Transverse colon (tissue), 4 donors: ENCODE results near the gene L3MBTL4. TPM values are rescaled to one million over a fixed set of nuclear protein-coding genes. Genes with fewer than 3 reads are reported as not detected.

ENCODE experiments used
- DNase-seq: peaks from one replicate; pipeline ENCODE4 v3.0.0-alpha.2; 2019
- H3K27ac ChIP-seq, 4 donors: fragments of 200-600 bp; sonication (generic); 2 replicates each; pipeline ENCODE4 v1.5.1; 2016 to 2018; ENCODE audit warnings: inconsistent platforms in 4 of 4
- H3K27me3 ChIP-seq: fragments of 200-600 bp; sonication (generic); 2 replicates; pipeline ENCODE4 v1.5.1; 2017; ENCODE audit warnings: inconsistent platforms
- H3K36me3 ChIP-seq, 4 donors: fragments of 200-600 bp; sonication (generic); 2 replicates each; pipeline ENCODE4 v1.5.1; 2017 to 2019; ENCODE audit warnings: inconsistent platforms in 4 of 4
- H3K4me1 ChIP-seq, 4 donors: fragments of 200-600 bp; sonication (generic); 2 replicates each; pipeline ENCODE4 v1.5.1; 2017 to 2020; ENCODE audit warnings: inconsistent platforms in 4 of 4
- H3K4me3 ChIP-seq, 4 donors: fragments of 200-600 bp; sonication (generic); 1 replicate in 1 of 4; 2 replicates in 3 of 4; pipeline versions ENCODE4 v1.5.1 to v1.6.1; 2017 to 2019; ENCODE audit warnings: inconsistent platforms in 4 of 4
- H3K9me3 ChIP-seq, 2 donors: fragments of 200-600 bp; sonication (generic); 2 replicates each; pipeline ENCODE4 v1.5.1; 2017 to 2019; ENCODE audit warnings: inconsistent platforms in 2 of 2
- EP300 ChIP-seq: sonication (generic); formaldehyde crosslinking; IDR thresholded peaks from one replicate; pipeline ENCODE4 v1.6.1; 2017; ENCODE audit warnings: antibody characterized with exemption, low read depth
- POLR2A ChIP-seq: fragments of 450-650 bp; IDR thresholded peaks from one replicate; pipeline ENCODE4 v1.6.1; 2016; ENCODE audit warnings: antibody characterized with exemption, mild to moderate bottlenecking, moderate library complexity
- POLR2AphosphoS5 ChIP-seq, 3 donors: sonication (generic); formaldehyde crosslinking; IDR thresholded peaks; one replicate each; pipeline ENCODE4 v1.6.1; 2016; ENCODE audit warnings: antibody characterized with exemption in 3 of 3
- WGBS, 2 donors: methylation state at CpG; one replicate each; pipeline ENCODE4 v1.1.5; 2018; ENCODE audit warnings: low coverage in 1 of 2; 5-methylcytosine and 5-hydroxymethylcytosine counted together
- in situ Hi-C, 4 donors: fragments of 200-750 bp; cut with MboI; loops; one replicate each; pipeline versions ENCODE4 v1.15.0 to v1.15.1; 2017; ENCODE audit warnings: low sequenced_read_pairs in 3 of 4, low pct_ligation_motif_present in 1 of 4, low pct_unique_long_range_greater_than_20kb in 1 of 4
- intact Hi-C: fragments of 100-400 bp; cut with DNase I; formaldehyde crosslinking; loops from one replicate; pipeline ENCODE4 v1.15.1; 2023; ENCODE audit warnings: low total_unique reads
- total RNA-seq, 4 donors: library from RNA; depleted of rRNA; stranded (reverse); fragments of >200 nt; gene quantifications; one replicate each; pipeline ENCODE4 v1.1.0, GENCODE V29; 2016
- TF ChIP-seq, protein P1 (sequence below), 5 experiments: fragments of 200-600 bp in 3 of 5; fragments of 450-650 bp in 2 of 5; sonication (generic) in 3 of 5; IDR thresholded peaks; 1 replicate in 2 of 5; 2 replicates in 3 of 5; pipeline ENCODE4 v1.5.1; 2016 to 2017; ENCODE audit warnings: antibody characterized with exemption in 5 of 5, inconsistent platforms in 3 of 5, mild to moderate bottlenecking in 2 of 5, moderate library complexity in 1 of 5

L3MBTL4 gene
- total RNA-seq, 4 donors from 2014 or later = 0.20 to 4.9 (median 2.9) TPM

GRCh38 chr18:5977022-5977421 is 437.7 kb downstream of the L3MBTL4 start:
- Histone ChIP-seq H3K4me1 (no peaks in the 10 kb centered on the region), H3K27me3 (no peaks in the 10 kb centered on the region), H3K4me3 (no peak overlapping the region), H3K9me3 (no peaks in the 10 kb centered on the region), H3K36me3 (no peaks in the 10 kb centered on the region), H3K27ac (no peak overlapping the region)
- intact Hi-C loops (no loop called here), in situ Hi-C loops (no loop called here)
- TF ChIP-seq, protein P1, sequence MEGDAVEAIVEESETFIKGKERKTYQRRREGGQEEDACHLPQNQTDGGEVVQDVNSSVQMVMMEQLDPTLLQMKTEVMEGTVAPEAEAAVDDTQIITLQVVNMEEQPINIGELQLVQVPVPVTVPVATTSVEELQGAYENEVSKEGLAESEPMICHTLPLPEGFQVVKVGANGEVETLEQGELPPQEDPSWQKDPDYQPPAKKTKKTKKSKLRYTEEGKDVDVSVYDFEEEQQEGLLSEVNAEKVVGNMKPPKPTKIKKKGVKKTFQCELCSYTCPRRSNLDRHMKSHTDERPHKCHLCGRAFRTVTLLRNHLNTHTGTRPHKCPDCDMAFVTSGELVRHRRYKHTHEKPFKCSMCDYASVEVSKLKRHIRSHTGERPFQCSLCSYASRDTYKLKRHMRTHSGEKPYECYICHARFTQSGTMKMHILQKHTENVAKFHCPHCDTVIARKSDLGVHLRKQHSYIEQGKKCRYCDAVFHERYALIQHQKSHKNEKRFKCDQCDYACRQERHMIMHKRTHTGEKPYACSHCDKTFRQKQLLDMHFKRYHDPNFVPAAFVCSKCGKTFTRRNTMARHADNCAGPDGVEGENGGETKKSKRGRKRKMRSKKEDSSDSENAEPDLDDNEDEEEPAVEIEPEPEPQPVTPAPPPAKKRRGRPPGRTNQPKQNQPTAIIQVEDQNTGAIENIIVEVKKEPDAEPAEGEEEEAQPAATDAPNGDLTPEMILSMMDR (IDR thresholded peaks at IDR 0.05) = no peak
- no peak for TF ChIP-seq POLR2AphosphoS5 (IDR thresholded peaks at IDR 0.05)
- no peak for TF ChIP-seq POLR2A
- TF ChIP-seq EP300 = no peak
- 92 to 100% methylated on average over 1 to 4 of the region's 4 CpGs for WGBS, 2 donors
- no peak for DNase-seq

- in situ Hi-C loops (no loop called here), intact Hi-C loops (no loop called here)
- Histone ChIP-seq H3K36me3 (no peaks in the 10 kb centered on the region), H3K27ac (no peak overlapping the region), H3K9me3 (no peaks in the 10 kb centered on the region), H3K27me3 (no peaks in the 10 kb centered on the region), H3K4me3 (no peak overlapping the region), H3K4me1 (no peaks in the 10 kb centered on the region)
- no peak for TF ChIP-seq POLR2A
- TF ChIP-seq, protein P1 (IDR thresholded peaks at IDR 0.05) = no peak
- no peak for TF ChIP-seq EP300
- TF ChIP-seq POLR2AphosphoS5 (IDR thresholded peaks at IDR 0.05) = no peak
- no peak for DNase-seq
- WGBS, 2 donors = 63 to 76% methylated on average over 9 to 10 of the region's 10 CpGs
Observed at GRCh38 chr18:5975111-5976002, 439.4 kb downstream of the L3MBTL4 start.

DNA sequence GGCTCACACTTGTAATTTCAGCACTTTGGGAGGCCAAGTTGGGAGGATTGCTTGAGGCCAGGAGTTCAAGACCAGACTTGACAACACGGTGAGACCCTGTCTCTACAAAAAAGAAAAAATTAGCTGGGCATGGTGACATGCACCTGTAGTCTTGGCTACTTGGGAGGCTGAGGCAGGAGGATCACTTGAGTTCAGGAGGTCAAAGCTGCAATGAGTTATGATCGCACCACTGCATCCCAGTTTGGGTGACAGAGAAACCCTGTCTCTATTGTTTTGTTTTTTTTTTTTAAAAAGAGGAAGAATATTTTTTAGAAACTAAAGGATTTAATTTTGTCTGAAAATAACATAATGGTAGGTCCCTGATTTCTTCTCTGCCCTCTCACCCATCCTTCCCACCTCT is 440.0 kb downstream of the L3MBTL4 start:
- Histone ChIP-seq H3K4me3 (no peak overlapping the region), H3K27me3 (no peaks in the 10 kb centered on the region), H3K9me3 (no peaks in the 10 kb centered on the region), H3K4me1 (no peaks in the 10 kb centered on the region), H3K27ac (no peak overlapping the region), H3K36me3 (no peaks in the 10 kb centered on the region)
- intact Hi-C loops = no loop called here
- DNase-seq = no peak
- in situ Hi-C loops = no loop called here
- WGBS, 2 donors = 60 to 74% methylated on average over 1 to 2 of the region's 2 CpGs
- no peak for TF ChIP-seq POLR2A
- TF ChIP-seq, protein P1 (IDR thresholded peaks at IDR 0.05) = no peak
- TF ChIP-seq POLR2AphosphoS5 (IDR thresholded peaks at IDR 0.05) = no peak
- TF ChIP-seq EP300 = no peak

DNA sequence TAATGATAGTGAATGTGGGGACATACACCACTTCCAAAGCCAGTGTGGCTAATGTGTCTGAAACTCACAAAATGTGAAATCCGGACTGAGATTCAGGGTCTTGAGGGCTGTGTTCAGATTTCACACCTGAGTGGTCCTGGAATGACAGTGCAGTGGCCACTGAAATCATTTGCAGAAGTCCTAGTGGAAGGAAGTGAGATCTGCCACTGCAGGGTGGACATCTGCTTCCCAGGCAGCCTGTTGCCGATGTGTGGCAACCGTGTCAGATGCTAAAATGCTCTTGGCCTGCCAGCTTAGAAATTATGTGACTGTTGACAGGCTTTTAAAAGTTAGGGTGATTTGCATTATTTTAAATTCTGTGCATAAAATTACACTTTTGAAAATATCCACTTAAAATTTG is 441.6 kb downstream of the L3MBTL4 start:
- TF ChIP-seq POLR2AphosphoS5 (IDR thresholded peaks at IDR 0.05) = no peak
- no peak for TF ChIP-seq EP300
- TF ChIP-seq POLR2A = no peak
- TF ChIP-seq, protein P1 (IDR thresholded peaks at IDR 0.05) = no peak
- intact Hi-C loops = no loop called here
- WGBS, 2 donors = 79 to 95% methylated on average over 2 to 3 of the region's 3 CpGs
- in situ Hi-C loops = no loop called here
- Histone ChIP-seq H3K27ac (no peak overlapping the region), H3K4me3 (no peak overlapping the region), H3K27me3 (no peaks in the 10 kb centered on the region), H3K4me1 (no peaks in the 10 kb centered on the region), H3K36me3 (no peaks in the 10 kb centered on the region), H3K9me3 (no peaks in the 10 kb centered on the region)
- no peak for DNase-seq
